H9 (cell line): ENCODE results near the gene HOGA1. TPM values are rescaled to one million over a fixed set of nuclear protein-coding genes. Genes with fewer than 3 reads are reported as not detected.

Experiments
- DNase-seq: peaks from one replicate; pipeline ENCODE4 v3.0.0-alpha.2; 2017
- H2AFZ ChIP-seq: one replicate; pipeline ENCODE4 v1.6.1; 2013; ENCODE audit warnings: mild to moderate bottlenecking, low read length, control low read depth, moderate library complexity
- H2AK5ac ChIP-seq: 2 replicates; pipeline ENCODE4 v1.6.1; 2013; ENCODE audit warnings: low read length, control low read depth, mixed read lengths; ENCODE audit not compliant: insufficient read length
- H2BK120ac ChIP-seq: one replicate; pipeline ENCODE4 v1.6.1; 2013; ENCODE audit warnings: low read depth, mild to moderate bottlenecking, low read length, control low read depth, inconsistent platforms; ENCODE audit not compliant: poor library complexity, severe bottlenecking
- H2BK12ac ChIP-seq: 2 replicates; pipeline ENCODE4 v1.6.1; 2013; ENCODE audit warnings: low read length, control low read depth, mixed read lengths, low read depth; ENCODE audit not compliant: insufficient read length
- H2BK15ac ChIP-seq: 2 replicates; pipeline ENCODE4 v1.6.1; 2013; ENCODE audit warnings: low read depth, low read length, control low read depth
- H2BK20ac ChIP-seq: one replicate; pipeline ENCODE4 v1.6.1; 2013; ENCODE audit warnings: low read depth, mild to moderate bottlenecking, low read length, control low read depth, inconsistent platforms; ENCODE audit not compliant: poor library complexity, severe bottlenecking
- H2BK5ac ChIP-seq: 2 replicates; pipeline ENCODE4 v1.6.1; 2013; ENCODE audit warnings: low read length, control low read depth, mixed read lengths; ENCODE audit not compliant: insufficient read length
- H3K14ac ChIP-seq: 2 replicates; pipeline ENCODE4 v1.6.1; 2013; ENCODE audit warnings: low read length, control low read depth; ENCODE audit not compliant: insufficient read depth
- H3K18ac ChIP-seq: 2 replicates; pipeline ENCODE4 v1.6.1; 2013; ENCODE audit warnings: low read depth, mild to moderate bottlenecking, mixed read lengths, low read length, control low read depth; ENCODE audit not compliant: insufficient read length
- H3K23ac ChIP-seq: 2 replicates; pipeline ENCODE4 v1.6.1; 2013; ENCODE audit warnings: low read length, control low read depth, mixed read lengths, low read depth; ENCODE audit not compliant: insufficient read length
- H3K23me2 ChIP-seq: 2 replicates; pipeline ENCODE4 v1.6.1; 2013; ENCODE audit warnings: low read depth, mild to moderate bottlenecking, mixed read lengths, low read length, control low read depth; ENCODE audit not compliant: insufficient read length, poor library complexity, severe bottlenecking
- H3K27ac ChIP-seq: 2 replicates; pipeline ENCODE4 v1.5.1; 2013; ENCODE audit warnings: low read length, control low read depth, mixed read lengths, low read depth; ENCODE audit not compliant: insufficient read length
- H3K27me3 ChIP-seq: 2 replicates; pipeline ENCODE4 v1.6.1; 2013; ENCODE audit warnings: low read length, control low read depth, inconsistent platforms; ENCODE audit not compliant: insufficient read depth
- H3K4ac ChIP-seq: 2 replicates; pipeline ENCODE4 v1.6.1; 2013; ENCODE audit warnings: low read depth, mild to moderate bottlenecking, control low read depth, inconsistent platforms, low read length, moderate library complexity
- H3K4me1 ChIP-seq: 2 replicates; pipeline ENCODE4 v1.6.1; 2013; ENCODE audit warnings: low read length, control low read depth, inconsistent platforms; ENCODE audit not compliant: insufficient read depth
- H3K4me2 ChIP-seq: 2 replicates; pipeline ENCODE4 v1.6.1; 2013; ENCODE audit warnings: low read length, control low read depth, mixed read lengths; ENCODE audit not compliant: insufficient read length, insufficient read depth
- H3K56ac ChIP-seq: 2 replicates; pipeline ENCODE4 v1.6.1; 2013; ENCODE audit warnings: low read depth, mild to moderate bottlenecking, mixed read lengths, low read length, control low read depth; ENCODE audit not compliant: insufficient read length
- H3K79me1 ChIP-seq: 2 replicates; pipeline ENCODE4 v1.6.1; 2013; ENCODE audit warnings: low read depth, mild to moderate bottlenecking, moderate library complexity, low read length, control low read depth, inconsistent platforms; ENCODE audit not compliant: insufficient read depth, poor library complexity, severe bottlenecking
- H3K79me2 ChIP-seq: 2 replicates; pipeline ENCODE4 v1.6.1; 2013; ENCODE audit warnings: low read length, control low read depth, inconsistent platforms; ENCODE audit not compliant: insufficient read depth
- H3K9ac ChIP-seq: 2 replicates; pipeline ENCODE4 v1.6.1; 2013; ENCODE audit warnings: low read length, control low read depth, mixed read lengths; ENCODE audit not compliant: insufficient read length; ENCODE audit errors: extremely low read depth
- H3K9me3 ChIP-seq: one replicate; pipeline ENCODE4 v1.6.1; 2013; ENCODE audit warnings: low read depth, low read length, inconsistent platforms; ENCODE audit not compliant: control insufficient read depth
- H3T11ph ChIP-seq: one replicate; pipeline ENCODE4 v1.6.1; 2013; ENCODE audit warnings: mild to moderate bottlenecking, low read length, control low read depth, inconsistent platforms
- H4K20me1 ChIP-seq: one replicate; pipeline ENCODE4 v1.6.1; 2013; ENCODE audit not compliant: control insufficient read depth, insufficient read length, insufficient read depth
- H4K5ac ChIP-seq: 2 replicates; pipeline ENCODE4 v1.6.1; 2013; ENCODE audit warnings: low read depth, mild to moderate bottlenecking, mixed read lengths, low read length, control low read depth; ENCODE audit not compliant: insufficient read length
- H4K8ac ChIP-seq: replicated peaks from 2 replicates; pipeline ENCODE4 v1.6.1; 2013; ENCODE audit warnings: low read length, control low read depth, mixed read lengths, low read depth; ENCODE audit not compliant: insufficient read length
- H4K91ac ChIP-seq: 2 replicates; pipeline ENCODE4 v1.6.1; 2013; ENCODE audit warnings: low read depth, mild to moderate bottlenecking, moderate library complexity, mixed read lengths, low read length, control low read depth; ENCODE audit not compliant: insufficient read length
- H3K27ac Mint-ChIP-seq, 3 experiments: 2 replicates in 2 of 3; 3 replicates in 1 of 3; pipeline ENCODE4 v1.8.0; 2020 to 2021; ENCODE audit warnings: mixed read lengths in 3 of 3, mild to moderate bottlenecking in 1 of 3, moderate library complexity in 1 of 3
- H3K27me3 Mint-ChIP-seq: 2 replicates; pipeline ENCODE4 v1.8.0; 2021; ENCODE audit warnings: low read depth, mild to moderate bottlenecking, moderate library complexity, mixed read lengths
- H3K36me3 Mint-ChIP-seq, 3 experiments: 2 replicates in 2 of 3; 3 replicates in 1 of 3; pipeline ENCODE4 v1.8.0; 2020 to 2021; ENCODE audit warnings: low read depth in 3 of 3, mixed read lengths in 3 of 3; ENCODE audit not compliant: insufficient read depth in 1 of 3
- H3K4me1 Mint-ChIP-seq, 2 experiments: 2 replicates each; pipeline ENCODE4 v1.8.0; 2020; ENCODE audit warnings: mixed read lengths in 2 of 2
- H3K4me3 Mint-ChIP-seq, 2 experiments: 2 replicates in 1 of 2; 3 replicates in 1 of 2; pipeline ENCODE4 v1.8.0; 2020 to 2021; ENCODE audit warnings: mild to moderate bottlenecking in 2 of 2, mixed read lengths in 2 of 2, moderate library complexity in 1 of 2
- H3K9me3 Mint-ChIP-seq, 2 experiments: 2 replicates in 1 of 2; 3 replicates in 1 of 2; pipeline ENCODE4 v1.8.0; 2020; ENCODE audit warnings: mild to moderate bottlenecking in 2 of 2, mixed read lengths in 2 of 2, moderate library complexity in 1 of 2
- CTCF ChIP-seq: fragments of 200-600 bp; sonication (generic); conservative IDR thresholded peaks from 3 replicates; pipeline ENCODE4 v1.8.0; 2021; ENCODE audit warnings: antibody characterized with exemption, mild to moderate bottlenecking
- WGBS: extraction: QIAGEN DNeasy Blood & Tissue Kit; methylation state at CpG from one replicate; pipeline ENCODE4 v1.1.7; 2013; ENCODE audit warnings: missing lambda C conversion rate, low lambda C conversion rate, mixed read lengths; ENCODE audit not compliant: insufficient read length; ENCODE audit errors: extremely low coverage; 5-methylcytosine and 5-hydroxymethylcytosine counted together
- long read RNA-seq: library from polyadenylated mRNA; unstranded; transcript quantifications from one replicate; pipeline ENCODE4 v2.0.0, GENCODE V29; 2020
- total RNA-seq: library from RNA; stranded (reverse); gene quantifications from 2 replicates; pipeline ENCODE4 v1.2.1, GENCODE V29; 2021

HOGA1 gene
- total RNA-seq: 0.72 and 0.79 TPM in 2 replicates
- long read RNA-seq, partial matches to known transcripts: 1 of 4 reads
- long read RNA-seq, other reads (novel, unspliced or antisense): 2 of 4 reads

DNA sequence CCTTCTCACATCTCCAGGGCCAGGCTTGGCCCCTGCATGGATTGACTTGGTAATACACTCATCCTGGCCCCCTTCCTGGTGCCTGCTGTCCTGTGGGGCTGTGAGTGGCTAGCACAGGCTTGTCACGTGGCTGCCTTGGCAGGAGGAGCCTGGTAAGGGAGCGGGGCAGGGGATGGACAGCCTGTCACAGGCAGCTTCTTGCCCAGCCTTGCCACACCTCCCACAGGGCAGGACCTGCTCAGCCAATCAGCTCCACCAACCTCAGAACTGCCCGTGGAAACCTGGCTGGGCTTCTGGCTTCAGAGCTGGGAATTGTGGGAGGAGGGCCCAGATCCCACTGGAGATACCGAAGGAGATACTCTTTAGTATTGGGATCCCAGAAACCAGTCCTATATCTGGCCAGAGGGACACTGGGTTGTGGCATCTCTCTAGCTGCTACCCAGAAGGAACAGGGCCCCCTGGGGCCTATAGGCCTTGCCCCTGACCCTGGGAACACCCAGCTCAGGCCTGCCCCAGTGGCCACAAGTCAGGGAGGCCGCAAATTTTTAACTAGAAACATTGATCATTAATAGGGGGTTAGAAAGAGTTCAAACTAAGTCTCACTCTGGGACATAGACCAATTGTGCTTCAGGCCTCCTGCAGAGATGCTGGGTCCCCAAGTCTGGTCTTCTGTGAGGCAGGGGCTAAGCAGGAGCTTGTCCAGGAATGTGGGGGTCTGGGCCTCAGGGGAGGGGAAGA, at the start of gene HOGA1:
Gene HOGA1 (plus strand): TSS at position 330 of the 738 bp plus-strand sequence. CDS start 315 bp downstream, at position 645.
- H3K4me3 Mint-ChIP-seq: no peak within 1 kb of the TSS
- no peaks in the 10 kb centered on the region for H3K9me3 ChIP-seq
- no peak within 1 kb of the TSS for H3K18ac ChIP-seq
- H3K27ac Mint-ChIP-seq: no peak within 1 kb of the TSS; a peak in 1 of 7 replicates
- H3K36me3 Mint-ChIP-seq: no peaks in the 10 kb centered on the region
- no peak within 1 kb of the TSS for H3K9ac ChIP-seq
- no peaks in the 10 kb centered on the region for H3K79me1 ChIP-seq
- WGBS: no CpG with 5 or more reads among the region's 5 CpGs
- no peak within 1 kb of the TSS for H4K5ac ChIP-seq
- H3K79me2 ChIP-seq: no peaks in the 10 kb centered on the region
- no peak within 1 kb of the TSS for H2BK20ac ChIP-seq
- H3K4ac ChIP-seq: no peak within 1 kb of the TSS
- no peak within 1 kb of the TSS for H3K27ac ChIP-seq
- no peak within 1 kb of the TSS; the same call in 1 of the 2 replicates for H3K14ac ChIP-seq
- no peak within 1 kb of the TSS for H2AFZ ChIP-seq
- H4K20me1 ChIP-seq: no peaks in the 10 kb centered on the region
- peaks cover 3 to 13% of the 10 kb centered on the region in 2 experiments; a peak in 3 of 4 replicates for H3K4me1 Mint-ChIP-seq
- no peak within 1 kb of the TSS for H3K4me2 ChIP-seq
- no peak within 1 kb of the TSS for H3K56ac ChIP-seq
- no peak within 1 kb of the TSS for H2BK12ac ChIP-seq
- H2AK5ac ChIP-seq: no peak within 1 kb of the TSS
- no peaks in the 10 kb centered on the region for H3K9me3 Mint-ChIP-seq
- no peak within 1 kb of the TSS for H2BK5ac ChIP-seq
- no peak within 1 kb of the TSS for H2BK120ac ChIP-seq
- DNase-seq: peak; percentile 89
- H3T11ph ChIP-seq: no peak within 1 kb of the TSS
- H2BK15ac ChIP-seq: no peak within 1 kb of the TSS
- peaks cover 2% of the 10 kb centered on the region; the same call in 1 of the 2 replicates for H3K27me3 Mint-ChIP-seq
- no peak within 1 kb of the TSS for H3K23ac ChIP-seq
- no peak within 1 kb of the TSS for H4K91ac ChIP-seq
- no peak within 1 kb of the TSS for H4K8ac ChIP-seq
- H3K4me1 ChIP-seq: no peaks in the 10 kb centered on the region
- TF ChIP-seq CTCF: no peak
- no peaks in the 10 kb centered on the region for H3K27me3 ChIP-seq
- H3K23me2 ChIP-seq: no peaks in the 10 kb centered on the region
